ENCODE data around the gene MAGEB18. TPM values are rescaled to one million over a fixed set of nuclear protein-coding genes. Genes with fewer than 3 reads are reported as not detected.

MAGEB18 gene
- not detected for total RNA-seq

DNA sequence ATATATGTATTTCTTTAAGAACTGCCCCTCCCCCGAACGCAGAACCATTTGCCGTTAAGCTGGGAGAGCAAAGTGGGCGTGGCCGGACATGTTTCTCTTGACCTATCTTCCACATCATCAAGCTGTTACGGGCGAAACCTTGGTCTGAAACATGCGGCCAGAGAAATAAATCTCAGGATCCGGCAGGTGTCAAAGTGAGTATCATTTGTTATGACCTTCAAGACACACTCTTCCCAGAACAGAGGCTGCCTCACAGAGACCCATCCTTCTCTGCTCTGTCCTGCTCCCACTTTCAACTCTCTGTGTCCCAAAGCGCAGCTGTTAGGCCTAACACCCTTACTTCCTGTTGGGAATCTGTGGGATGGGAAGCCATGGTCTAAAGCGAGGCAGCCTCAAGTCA is at the start of gene MAGEB18:
TSS of gene MAGEB18 (plus strand) at position 70 of the 400 bp plus-strand sequence. CDS start 643 bp downstream, outside the sequence.
- WGBS, 2 donors: 81% methylated on average over 11 of the region's 11 CpGs; no CpG with 5 or more reads in 1 of the 2 donors
- Histone ChIP-seq H3K4me1 (no peaks in the 10 kb centered on the region), H3K9me3 (no peaks in the 10 kb centered on the region), H3K36me3 (no peaks in the 10 kb centered on the region), H3K4me3 (no peak within 1 kb of the TSS), H3K27me3 (no peaks in the 10 kb centered on the region), H3K27ac (no peak within 1 kb of the TSS)
- no peak for DNase-seq
- intact Hi-C loops (cut with DNase I): no loop called here
- TF ChIP-seq POLR2A (IDR thresholded peaks at IDR 0.05) (no peak), CTCF (IDR thresholded peaks at IDR 0.05) (no peak)

GRCh38 chrX:26100421-26100920 is 37.7 kb upstream of the MAGEB18 start:
- no peak for DNase-seq
- WGBS, 2 donors: 53 to 66% methylated on average over 2 to 3 of the region's 3 CpGs
- H3K27me3 ChIP-seq: no peaks in the 10 kb centered on the region
- H3K27ac ChIP-seq: no peak overlapping the region
- H3K9me3 ChIP-seq: no peaks in the 10 kb centered on the region
- no peaks in the 10 kb centered on the region for H3K4me1 ChIP-seq
- intact Hi-C loops (cut with DNase I): no loop called here
- TF ChIP-seq POLR2A (IDR thresholded peaks at IDR 0.05) (no peak), CTCF (IDR thresholded peaks at IDR 0.05) (no peak)
- no peaks in the 10 kb centered on the region for H3K36me3 ChIP-seq
- no peak overlapping the region for H3K4me3 ChIP-seq

DNA sequence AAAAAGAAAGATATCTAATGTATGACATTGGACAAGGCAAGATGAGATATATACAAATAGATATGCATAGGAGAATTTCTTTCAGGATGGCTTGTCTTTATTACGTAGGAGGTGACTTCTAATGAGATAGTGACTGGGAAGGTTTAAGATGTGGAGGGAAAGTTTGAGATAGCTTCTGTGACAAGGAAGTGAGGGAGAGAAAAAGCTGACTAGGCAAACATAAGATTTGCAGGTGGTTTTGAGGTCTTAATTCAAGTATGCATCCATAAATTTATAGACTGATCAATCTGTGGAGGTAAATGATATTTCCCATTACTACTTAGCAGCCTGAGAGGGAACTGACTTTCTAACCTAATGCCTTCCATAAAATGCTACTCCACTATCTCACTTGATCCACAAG is 29.0 kb upstream of the MAGEB18 start:
- H3K27me3 ChIP-seq: no peaks in the 10 kb centered on the region
- TF ChIP-seq CTCF (IDR thresholded peaks at IDR 0.05) (no peak), POLR2A (IDR thresholded peaks at IDR 0.05) (no peak)
- WGBS, 2 donors: 72 to 75% methylated on average over 1 of the region's 1 CpG
- no peaks in the 10 kb centered on the region for H3K9me3 ChIP-seq
- intact Hi-C loops (cut with DNase I): no loop called here
- no peak for DNase-seq
- H3K4me1 ChIP-seq: no peaks in the 10 kb centered on the region
- H3K4me3 ChIP-seq: no peak overlapping the region
- no peak overlapping the region for H3K27ac ChIP-seq
- no peaks in the 10 kb centered on the region for H3K36me3 ChIP-seq

DNA sequence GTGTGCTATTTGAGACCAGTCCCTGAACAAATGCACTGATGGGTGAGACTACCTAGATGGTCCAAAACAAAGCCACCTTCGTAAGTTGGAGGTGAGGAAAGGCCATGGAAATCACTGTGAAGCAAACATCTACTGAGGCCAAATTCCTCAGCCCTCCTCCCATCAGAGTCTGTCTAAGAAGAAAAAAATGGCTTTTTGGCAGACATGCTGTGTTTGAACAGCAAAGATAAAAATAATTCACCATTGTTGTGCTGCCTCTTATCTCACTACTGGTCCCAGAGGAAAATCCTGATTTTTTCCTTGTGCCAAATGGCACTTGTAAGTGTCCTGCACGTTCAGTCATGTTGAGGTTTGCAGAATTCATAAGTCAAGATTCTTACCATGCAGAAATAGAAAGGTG is 7.9 kb downstream of the MAGEB18 start:
- Histone ChIP-seq H3K9me3 (no peaks in the 10 kb centered on the region), H3K4me3 (no peak overlapping the region), H3K27me3 (no peaks in the 10 kb centered on the region), H3K4me1 (no peaks in the 10 kb centered on the region), H3K27ac (no peak overlapping the region), H3K36me3 (no peaks in the 10 kb centered on the region)
- intact Hi-C loops (cut with DNase I): no loop called here
- no peak for TF ChIP-seq POLR2A (IDR thresholded peaks at IDR 0.05)
- TF ChIP-seq CTCF (IDR thresholded peaks at IDR 0.05): no peak
- 17 to 21% methylated on average over 2 of the region's 2 CpGs for WGBS, 2 donors
- DNase-seq: no peak

DNA sequence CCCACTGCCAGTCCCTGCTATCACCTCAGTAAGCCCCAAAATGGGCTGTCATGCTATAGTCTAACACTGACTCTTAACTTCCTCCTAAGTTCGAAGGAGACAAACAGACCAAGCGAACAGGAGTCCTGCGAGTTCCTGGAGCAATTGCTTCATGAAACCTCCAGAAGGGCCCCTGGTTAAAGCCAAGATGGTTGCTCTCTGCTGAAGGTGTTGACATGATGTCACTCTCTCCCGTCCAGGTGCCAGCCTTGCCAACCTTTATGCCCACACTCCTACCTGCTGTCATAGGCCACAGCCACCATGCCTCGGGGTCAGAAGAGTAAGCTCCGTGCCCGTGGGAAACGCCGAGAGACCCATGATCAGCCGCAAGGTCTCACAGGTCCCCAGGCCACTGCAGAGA is 22.2 kb downstream of the MAGEB18 start, which contains the start of gene MAGEB6B:
TSS of gene MAGEB6B (plus strand) at position 301 of the 400 bp plus-strand sequence. CDS start at position 301, 0 bp downstream.
- no peak within 1 kb of the TSS for H3K27ac ChIP-seq
- no peaks in the 10 kb centered on the region for H3K9me3 ChIP-seq
- intact Hi-C loops (cut with DNase I): no loop called here
- TF ChIP-seq POLR2A (IDR thresholded peaks at IDR 0.05) (no peak), CTCF (IDR thresholded peaks at IDR 0.05) (no peak)
- no peaks in the 10 kb centered on the region for H3K4me1 ChIP-seq
- H3K4me3 ChIP-seq: no peak within 1 kb of the TSS
- H3K36me3 ChIP-seq: no peaks in the 10 kb centered on the region
- no peaks in the 10 kb centered on the region for H3K27me3 ChIP-seq
- WGBS, 2 donors: 87 to 100% methylated on average over 2 to 7 of the region's 10 CpGs
- no peak for DNase-seq

Other genes starting within 250 kb of the MAGEB18 start
- not detected for gene MAGEB6B, start 22.3 kb downstream of the MAGEB18 start, total RNA-seq
- gene MAGEB6, start 54.1 kb downstream of the MAGEB18 start, total RNA-seq: not detected
- not detected for gene MAGEB5, start 77.8 kb downstream of the MAGEB18 start, total RNA-seq

All from esophagus squamous epithelium (tissue), 5 donors.